H1 (cell line): ENCODE results near the gene BEAN1. TPM values are rescaled to one million over a fixed set of nuclear protein-coding genes. Genes with fewer than 3 reads are reported as not detected.

Experiments
- CTCF ChIA-PET: fragments of 300-600 bp; sonication (Branson Sonifier 250); formaldehyde crosslinking; loops from one replicate; lab custom pipeline; 2021; ENCODE audit not compliant: partially characterized antibody; lab: Charles Lee
- POLR2A ChIA-PET: fragments of 300-600 bp; sonication (Branson Sonifier 250); formaldehyde crosslinking; loops from one replicate; lab custom pipeline; 2021; ENCODE audit warnings: inconsistent platforms; ENCODE audit not compliant: partially characterized antibody; lab: Charles Lee
- DNase-seq, 2 experiments: peaks; one replicate each; pipeline versions ENCODE4 v3.0.0 to v3.0.0-alpha.2; 2010 to 2022; ENCODE audit warnings: low spot score in 2 of 2, low read depth in 1 of 2, mixed read lengths in 1 of 2
- FAIRE-seq: peaks from 2 replicates; lab custom pipeline; 2011; peaks lifted over from hg19 to GRCh38; lab: Jason Lieb, UNC
- H2AFZ ChIP-seq: 2 replicates; pipeline ENCODE4 v1.8.1; 2012; ENCODE audit warnings: low read length, inconsistent platforms
- H2AK5ac ChIP-seq: 2 replicates; pipeline ENCODE4 v1.6.1; 2013; ENCODE audit warnings: low read depth, low read length
- H2BK120ac ChIP-seq: replicated peaks from 2 replicates; pipeline ENCODE3; 2013; ENCODE audit warnings: low read depth, low read length, inconsistent platforms
- H2BK12ac ChIP-seq: 2 replicates; pipeline ENCODE4 v1.6.1; 2013; ENCODE audit warnings: low read depth, low read length
- H2BK15ac ChIP-seq: 2 replicates; pipeline ENCODE4 v1.6.1; 2013; ENCODE audit warnings: low read length
- H2BK20ac ChIP-seq: 2 replicates; pipeline ENCODE4 v1.6.1; 2013; ENCODE audit warnings: low read length
- H2BK5ac ChIP-seq: 2 replicates; pipeline ENCODE4 v1.6.1; 2013; ENCODE audit warnings: low read depth, low read length
- H3K14ac ChIP-seq: 2 replicates; pipeline ENCODE4 v1.6.1; 2013; ENCODE audit warnings: inconsistent platforms; ENCODE audit not compliant: insufficient read length
- H3K18ac ChIP-seq: 2 replicates; pipeline ENCODE4 v1.6.1; 2013; ENCODE audit warnings: low read length; ENCODE audit errors: extremely low read depth
- H3K23ac ChIP-seq: 2 replicates; pipeline ENCODE4 v1.6.1; 2013; ENCODE audit warnings: inconsistent platforms; ENCODE audit not compliant: insufficient read length
- H3K23me2 ChIP-seq: 2 replicates; pipeline ENCODE4 v1.6.1; 2013; ENCODE audit warnings: low read depth, low read length
- H3K27ac ChIP-seq: 2 replicates; pipeline ENCODE4 v1.6.1; 2011; ENCODE audit warnings: low read depth, low read length, inconsistent platforms
- H3K27me3 ChIP-seq, 4 experiments: replicated peaks in 1 of 4; 1 replicate in 1 of 4; 2 replicates in 3 of 4; pipeline versions ENCODE4 v1.6.1 to v1.8.1; 2011 to 2013; ENCODE audit warnings: low read length in 3 of 4, mild to moderate bottlenecking in 3 of 4, inconsistent platforms in 2 of 4, mixed read lengths in 2 of 4, moderate library complexity in 1 of 4; ENCODE audit not compliant: control insufficient read depth in 3 of 4, insufficient read depth in 3 of 4; ENCODE audit errors: extremely low read depth in 1 of 4
- H3K36me3 ChIP-seq, 4 experiments: 2 replicates each; pipeline versions ENCODE4 v1.6.1 to v1.8.1; 2011 to 2013; ENCODE audit warnings: mild to moderate bottlenecking in 4 of 4, low read length in 3 of 4, moderate library complexity in 2 of 4, control low read depth in 1 of 4, inconsistent platforms in 1 of 4; ENCODE audit not compliant: insufficient read depth in 4 of 4, control insufficient read depth in 2 of 4
- H3K4ac ChIP-seq: replicated peaks from 2 replicates; pipeline ENCODE3; 2013; ENCODE audit warnings: low read length, low read depth, mixed read lengths, inconsistent platforms; ENCODE audit not compliant: insufficient read length
- H3K4me1 ChIP-seq, 4 experiments: replicated peaks in 1 of 4; 1 replicate in 1 of 4; 2 replicates in 3 of 4; pipeline versions ENCODE4 v1.6.1 to v1.8.1; 2011 to 2013; ENCODE audit warnings: low read length in 3 of 4, inconsistent platforms in 2 of 4, mixed read lengths in 1 of 4; ENCODE audit not compliant: insufficient read depth in 4 of 4, control insufficient read depth in 3 of 4
- H3K4me2 ChIP-seq, 2 experiments: 2 replicates each; pipeline versions ENCODE4 v1.6.1 to v1.8.1; 2011 to 2013; ENCODE audit warnings: low read depth in 2 of 2, low read length in 2 of 2, control low read depth in 1 of 2, inconsistent platforms in 1 of 2, mild to moderate bottlenecking in 1 of 2; ENCODE audit not compliant: insufficient read depth in 1 of 2
- H3K4me3 ChIP-seq, 4 experiments: fragments of 200-600, 300-600 bp in 1 of 4; sonication (generic), shearing (Covaris generic), sonication (Bioruptor Twin) in 1 of 4; 2 replicates each; pipeline versions ENCODE4 v1.5.1 to v1.8.1; 2011 to 2016; ENCODE audit warnings: low read length in 4 of 4, low read depth in 3 of 4, control low read depth in 2 of 4, inconsistent platforms in 2 of 4, mild to moderate bottlenecking in 2 of 4, mixed read lengths in 1 of 4, moderate library complexity in 1 of 4; ENCODE audit not compliant: insufficient read depth in 2 of 4; ENCODE audit errors: extremely low read depth in 1 of 4
- H3K56ac ChIP-seq: replicated peaks from 2 replicates; pipeline ENCODE3; 2013; ENCODE audit warnings: low read depth, mild to moderate bottlenecking, mixed read lengths, low read length, inconsistent platforms; ENCODE audit not compliant: insufficient read length
- H3K79me1 ChIP-seq: 2 replicates; pipeline ENCODE4 v1.6.1; 2013; ENCODE audit warnings: low read depth, low read length, control low read depth
- H3K79me2 ChIP-seq, 2 experiments: 2 replicates each; pipeline versions ENCODE4 v1.6.1 to v1.8.1; 2012 to 2013; ENCODE audit warnings: low read length in 2 of 2, mild to moderate bottlenecking in 2 of 2, inconsistent platforms in 1 of 2; ENCODE audit not compliant: insufficient read depth in 2 of 2, control insufficient read depth in 1 of 2
- H3K9ac ChIP-seq, 4 experiments: replicated peaks in 1 of 4; 1 replicate in 1 of 4; 2 replicates in 3 of 4; pipeline versions ENCODE4 v1.6.1 to v1.8.1; 2011 to 2013; ENCODE audit warnings: low read depth in 3 of 4, low read length in 3 of 4, control low read depth in 2 of 4, mild to moderate bottlenecking in 2 of 4, moderate library complexity in 2 of 4, inconsistent platforms in 1 of 4; ENCODE audit errors: extremely low read depth in 1 of 4
- H3K9me3 ChIP-seq, 2 experiments: 2 replicates each; pipeline versions ENCODE4 v1.6.1 to v1.8.1; 2012 to 2013; ENCODE audit warnings: mild to moderate bottlenecking in 2 of 2, moderate library complexity in 2 of 2, control low read depth in 1 of 2, inconsistent platforms in 1 of 2, low read depth in 1 of 2, low read length in 1 of 2, mixed read lengths in 1 of 2; ENCODE audit not compliant: insufficient read depth in 2 of 2
- H4K20me1 ChIP-seq, 2 experiments: replicated peaks in 1 of 2; 2 replicates each; pipeline versions ENCODE3 to v1.8.1; 2011 to 2013; ENCODE audit warnings: inconsistent platforms in 2 of 2, low read length in 2 of 2, mild to moderate bottlenecking in 1 of 2; ENCODE audit not compliant: insufficient read depth in 2 of 2, control insufficient read depth in 1 of 2
- H4K5ac ChIP-seq: 2 replicates; pipeline ENCODE4 v1.6.1; 2013; ENCODE audit warnings: low read length, low read depth, mixed read lengths, inconsistent platforms; ENCODE audit not compliant: insufficient read length
- H4K8ac ChIP-seq: 2 replicates; pipeline ENCODE4 v1.8.0; 2013; ENCODE audit warnings: mild to moderate bottlenecking, moderate library complexity, low read length, inconsistent platforms; ENCODE audit not compliant: insufficient read depth; ENCODE audit errors: extremely low read depth
- H4K91ac ChIP-seq: replicated peaks from 2 replicates; pipeline ENCODE3; 2013; ENCODE audit warnings: low read length, mixed read lengths, inconsistent platforms; ENCODE audit not compliant: insufficient read length
- CTBP2 ChIP-seq: IDR thresholded peaks from 2 replicates; pipeline ENCODE4 v1.7.0; 2011; ENCODE audit warnings: borderline replicate concordance, mild to moderate bottlenecking, moderate library complexity, mixed read lengths, low read length; ENCODE audit not compliant: insufficient read depth, insufficient read length
- EP300 ChIP-seq, 2 experiments: IDR thresholded peaks; 1 replicate in 1 of 2; 2 replicates in 1 of 2; pipeline ENCODE4 v1.6.1; 2011 to 2012; ENCODE audit warnings: low read depth in 2 of 2, low read length in 2 of 2, mild to moderate bottlenecking in 2 of 2, borderline replicate concordance in 1 of 2, inconsistent platforms in 1 of 2, moderate library complexity in 1 of 2
- EZH2 ChIP-seq: fragments of 200-600 bp; sonication (generic); IDR thresholded peaks from 2 replicates; pipeline ENCODE4 v1.7.1; 2012; ENCODE audit warnings: low read depth, mild to moderate bottlenecking, moderate library complexity, low read length, inconsistent platforms; ENCODE audit not compliant: severe bottlenecking
- HDAC2 ChIP-seq, 2 experiments: fragments of 300-600 bp in 1 of 2; sonication (generic) in 1 of 2; IDR thresholded peaks; 2 replicates each; pipeline ENCODE4 v1.6.1; 2011 to 2012; ENCODE audit warnings: low read depth in 2 of 2, low read length in 2 of 2, mild to moderate bottlenecking in 2 of 2, moderate library complexity in 2 of 2, borderline replicate concordance in 1 of 2, inconsistent platforms in 1 of 2
- NANOG ChIP-seq: IDR thresholded peaks from 2 replicates; pipeline ENCODE4 v1.6.1; 2011; ENCODE audit warnings: low read length, low read depth, mild to moderate bottlenecking, inconsistent platforms; ENCODE audit not compliant: insufficient read depth, poor library complexity, severe bottlenecking
- NRF1 ChIP-seq: IDR thresholded peaks from 2 replicates; pipeline ENCODE4 v1.6.1; 2011; ENCODE audit warnings: mild to moderate bottlenecking, low read depth, low read length, improper control_type of control experiment
- RFX5 ChIP-seq: IDR thresholded peaks from 2 replicates; pipeline ENCODE4 v1.6.1; 2011; ENCODE audit warnings: low read depth, low read length, improper control_type of control experiment, borderline replicate concordance
- SAP30 ChIP-seq: fragments of 300-600 bp; sonication (generic); IDR thresholded peaks from 2 replicates; pipeline ENCODE4 v1.7.1; 2012; ENCODE audit warnings: low read length, moderate library complexity, mild to moderate bottlenecking, inconsistent platforms; ENCODE audit not compliant: insufficient read depth, insufficient replicate concordance
- SRF ChIP-seq: IDR thresholded peaks from 2 replicates; pipeline ENCODE4 v1.6.1; 2011; ENCODE audit warnings: mild to moderate bottlenecking, low read depth, low read length, moderate library complexity
- WGBS, 2 experiments: shearing (Covaris generic) in 1 of 2; methylation state at CpG; one replicate each; pipeline versions ENCODE4 v1.1.6 to v1.1.7; 2013 to 2015; ENCODE audit warnings: low lambda C conversion rate in 2 of 2, mixed read lengths in 2 of 2, inconsistent platforms in 1 of 2, low coverage in 1 of 2, missing lambda C conversion rate in 1 of 2; ENCODE audit not compliant: insufficient replicate concordance in 2 of 2, insufficient coverage in 1 of 2, insufficient read length in 1 of 2; ENCODE audit errors: extremely low coverage in 1 of 2, missing lambda C conversion rate in 1 of 2; 5-methylcytosine and 5-hydroxymethylcytosine counted together
- polyA plus RNA-seq, 7 experiments: library from polyadenylated mRNA; depleted of rRNA in 3 of 7; stranded (reverse) in 5 of 7; unstranded in 2 of 7; fragments of >200 nt in 5 of 7; fragments of 200-250 nt in 2 of 7; gene quantifications; 1 replicate in 5 of 7; 2 replicates in 1 of 7; 4 replicates in 1 of 7; pipeline versions ENCODE4 v1.2.1 to v1.2.3, GENCODE V29; 2011 to 2013; ENCODE audit warnings: missing spikeins in 2 of 7, mixed read lengths in 2 of 7
- total RNA-seq: library from RNA; stranded (reverse); fragmentation: NEBNext Ultra II Directional; extraction: Animal tissue kit (Norgen Biotek cat#: 25700); gene quantifications from 2 replicates; pipeline ENCODE4 v1.2.1, GENCODE V29; 2021
- TF ChIP-seq, protein P1 (sequence below): IDR thresholded peaks from 2 replicates; pipeline ENCODE4 v1.6.1; 2012; ENCODE audit warnings: low read length, inconsistent platforms

The BEAN1 gene
- total and polyA plus RNA-seq, 2 of the 8 experiments (the other 6 are each of a cell fraction or from before 2014, with no cell fraction given): 0.08 TPM; not detected in 1

DNA sequence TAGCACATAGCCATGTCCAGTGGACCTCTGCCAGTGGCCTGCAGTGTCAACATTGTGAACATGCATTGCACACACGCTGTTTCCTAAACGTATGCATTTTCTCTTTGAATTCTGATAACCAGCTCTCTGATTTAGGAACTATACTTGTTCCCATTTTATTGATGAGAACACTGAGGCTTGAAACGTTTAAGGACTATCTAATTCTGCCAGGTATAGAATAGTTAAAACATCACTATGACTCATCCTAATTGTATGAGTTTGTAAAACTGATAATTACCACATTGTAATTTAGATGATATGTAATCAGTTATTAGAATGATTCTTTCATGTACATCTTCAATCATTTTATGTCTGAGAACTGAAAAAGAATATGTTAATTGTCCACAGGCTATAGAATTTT, 3.1 kb downstream of the BEAN1 start:
- Histone ChIP-seq H2BK15ac (no peak overlapping the region), H3K9me3 (no peaks in the 10 kb centered on the region), H3K27ac (no peak overlapping the region), H3K4ac (no peak overlapping the region), H4K91ac (no peak overlapping the region), H3K14ac (no peak overlapping the region), H3K18ac (no peak overlapping the region), H3K79me2 (no peaks in the 10 kb centered on the region), H2AK5ac (no peak overlapping the region), H3K4me1 (peaks cover 0 to 36% (median 23%) of the 10 kb centered on the region in 4 experiments; a peak in 6 of 7 replicates), H4K20me1 (peaks cover 4 to 11% of the 10 kb centered on the region in 2 experiments), H2BK12ac (no peak overlapping the region), H3K23ac (no peak overlapping the region), H4K8ac (no peak overlapping the region), H3K4me3 (no peak overlapping the region), H3K56ac (no peak overlapping the region), H3K79me1 (no peaks in the 10 kb centered on the region), H4K5ac (no peak overlapping the region), H2BK120ac (no peak overlapping the region), H2BK20ac (no peak overlapping the region), H3K27me3 (peaks cover 46 to 55% (median 48%) of the 10 kb centered on the region in 4 experiments), H3K9ac (no peak overlapping the region), H2BK5ac (no peak overlapping the region), H3K23me2 (peaks cover 7% of the 10 kb centered on the region), H3K4me2 (no peak overlapping the region), H2AFZ (no peak overlapping the region), H3K36me3 (no peaks in the 10 kb centered on the region)
- 76% methylated on average over 3 of the region's 3 CpGs; no CpG with 5 or more reads in 1 of the 2 experiments for WGBS, 2 experiments
- TF ChIP-seq RFX5 (no peak), SRF (no peak), CTBP2 (no peak), NANOG (no peak), SAP30 (no peak), NRF1 (no peak), EZH2 (no peak), EP300 (IDR thresholded peaks at IDR 0.05; ENCODE audit: borderline replicate concordance in 1 of 2, low read depth in 2 of 2, low read length in 2 of 2) (no peak), HDAC2 (IDR thresholded peaks at IDR 0.05; ENCODE audit: borderline replicate concordance in 1 of 2, low read depth in 2 of 2, low read length in 2 of 2) (no peak)
- TF ChIP-seq, protein P1, sequence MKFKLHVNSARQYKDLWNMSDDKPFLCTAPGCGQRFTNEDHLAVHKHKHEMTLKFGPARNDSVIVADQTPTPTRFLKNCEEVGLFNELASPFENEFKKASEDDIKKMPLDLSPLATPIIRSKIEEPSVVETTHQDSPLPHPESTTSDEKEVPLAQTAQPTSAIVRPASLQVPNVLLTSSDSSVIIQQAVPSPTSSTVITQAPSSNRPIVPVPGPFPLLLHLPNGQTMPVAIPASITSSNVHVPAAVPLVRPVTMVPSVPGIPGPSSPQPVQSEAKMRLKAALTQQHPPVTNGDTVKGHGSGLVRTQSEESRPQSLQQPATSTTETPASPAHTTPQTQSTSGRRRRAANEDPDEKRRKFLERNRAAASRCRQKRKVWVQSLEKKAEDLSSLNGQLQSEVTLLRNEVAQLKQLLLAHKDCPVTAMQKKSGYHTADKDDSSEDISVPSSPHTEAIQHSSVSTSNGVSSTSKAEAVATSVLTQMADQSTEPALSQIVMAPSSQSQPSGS: no peak
- CTCF ChIA-PET: interaction anchor here (0.7 to 4.3 kb wide), 8 partner anchors 9 to 62 kb away, joined by 3 to 36 read pairs (median 4); no protein-coding TSS in a partner anchor
- no peak for DNase-seq
- FAIRE-seq: no peak
- POLR2A ChIA-PET: interaction anchor here (1.1 kb wide), 1 partner anchor 45 kb away, joined by 3 read pairs; no protein-coding TSS in a partner anchor
